HG02642 (cell line): ENCODE measurements around the gene C10orf95.

ENCODE experiments used
- ATAC-seq: cut with Tn5 transposase; IDR thresholded peaks from one replicate; pipeline ENCODE4 v1.9.1; 2021; ENCODE audit warnings: mild to moderate bottlenecking; ENCODE audit not compliant: unreplicated experiment, poor library complexity

The C10orf95 gene

GRCh38 chr10:102419269-102420180 lies 31.8 kb downstream of the C10orf95 start:
- ATAC-seq, result no peak

- no peak for ATAC-seq
Measured at GRCh38 chr10:102418622-102419268, 32.6 kb downstream of the C10orf95 start, which contains the start of gene PSD. Gene PSD, minus strand, starts transcription at chr10:102418785. Its CDS starts 1,747 bp downstream, at chr10:102417038.

DNA sequence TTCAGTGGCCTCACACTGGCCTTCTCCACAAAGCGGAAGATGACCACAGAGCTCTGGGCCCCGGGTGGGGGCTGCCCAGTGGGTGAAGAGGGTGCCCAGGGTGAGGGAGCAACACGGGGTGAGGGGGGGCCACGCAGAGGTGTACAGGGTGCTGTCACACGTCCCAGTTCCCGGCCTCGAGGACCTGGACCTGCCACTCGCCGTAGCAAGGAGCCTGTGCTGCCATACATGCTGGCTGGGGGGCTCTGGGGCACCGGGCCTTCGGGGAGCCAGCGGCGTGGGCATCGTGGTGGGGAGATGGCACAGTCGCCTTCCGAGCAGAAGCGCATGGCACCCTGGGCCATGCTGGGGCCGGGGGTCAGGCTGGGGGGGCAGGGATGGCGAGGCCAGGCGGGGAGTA lies 34.6 kb downstream of the C10orf95 start:
- ATAC-seq, result no peak

DNA sequence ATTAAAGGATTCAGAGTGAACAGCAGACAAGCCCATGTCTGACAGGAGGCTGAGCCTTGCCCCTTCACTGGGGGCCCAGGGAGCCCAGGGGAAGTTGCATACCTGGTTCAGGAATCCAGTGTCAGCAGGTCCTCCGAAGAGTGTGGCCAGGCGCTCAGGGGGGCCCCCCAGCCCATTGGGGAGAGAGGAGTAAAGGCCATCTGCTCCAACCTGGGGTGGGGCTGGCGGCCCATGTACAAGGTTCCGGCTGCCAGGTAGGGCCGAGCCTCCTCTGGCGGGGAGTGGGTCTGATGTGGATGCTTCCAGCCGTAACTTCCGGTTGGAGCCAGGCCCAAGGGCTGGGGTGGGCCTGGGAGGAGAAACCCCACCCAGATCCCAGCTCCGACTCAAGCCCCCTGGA lies 35.1 kb downstream of the C10orf95 start:
- no peak for ATAC-seq

GRCh38 chr10:102414749-102415148 lies 36.6 kb downstream of the C10orf95 start:
- ATAC-seq, result no peak

GRCh38 chr10:102413806-102414561 lies 37.4 kb downstream of the C10orf95 start:
- ATAC-seq, result no peak

DNA sequence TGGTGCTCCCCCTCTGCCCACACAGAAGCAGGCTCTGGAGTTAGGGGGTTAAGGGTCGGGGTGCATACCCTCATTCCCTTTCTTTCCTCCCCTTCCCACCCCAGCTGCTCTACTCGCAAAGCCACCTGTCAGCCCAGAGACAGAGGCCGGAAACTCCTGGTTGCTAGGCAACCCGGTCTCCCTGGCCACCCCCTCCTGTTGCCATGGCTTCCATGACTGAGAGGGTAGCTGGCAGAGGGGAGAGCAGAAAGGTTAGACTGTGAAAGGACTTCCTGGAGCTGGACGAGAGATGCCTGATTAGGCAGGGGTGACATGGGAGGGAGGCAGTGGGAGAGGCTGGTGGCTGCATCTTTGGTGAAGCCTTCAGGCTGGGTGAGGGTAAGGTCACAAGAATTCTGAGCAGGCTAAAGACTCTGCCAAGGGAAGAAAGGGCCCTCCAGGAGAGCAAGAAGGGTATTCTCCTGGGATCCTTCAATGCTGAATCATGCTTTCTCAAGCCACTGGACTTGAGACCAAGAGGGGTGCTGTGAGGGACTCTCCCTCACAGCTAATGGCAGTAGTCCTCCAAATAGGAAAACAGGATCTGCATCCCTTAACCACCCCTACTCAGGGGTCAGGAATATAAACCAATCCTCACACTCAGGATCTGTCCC lies 38.2 kb downstream of the C10orf95 start:
- ATAC-seq, result no peak

- ATAC-seq, result no peak
Measured at GRCh38 chr10:102412293-102412692, 39.0 kb downstream of the C10orf95 start.

DNA sequence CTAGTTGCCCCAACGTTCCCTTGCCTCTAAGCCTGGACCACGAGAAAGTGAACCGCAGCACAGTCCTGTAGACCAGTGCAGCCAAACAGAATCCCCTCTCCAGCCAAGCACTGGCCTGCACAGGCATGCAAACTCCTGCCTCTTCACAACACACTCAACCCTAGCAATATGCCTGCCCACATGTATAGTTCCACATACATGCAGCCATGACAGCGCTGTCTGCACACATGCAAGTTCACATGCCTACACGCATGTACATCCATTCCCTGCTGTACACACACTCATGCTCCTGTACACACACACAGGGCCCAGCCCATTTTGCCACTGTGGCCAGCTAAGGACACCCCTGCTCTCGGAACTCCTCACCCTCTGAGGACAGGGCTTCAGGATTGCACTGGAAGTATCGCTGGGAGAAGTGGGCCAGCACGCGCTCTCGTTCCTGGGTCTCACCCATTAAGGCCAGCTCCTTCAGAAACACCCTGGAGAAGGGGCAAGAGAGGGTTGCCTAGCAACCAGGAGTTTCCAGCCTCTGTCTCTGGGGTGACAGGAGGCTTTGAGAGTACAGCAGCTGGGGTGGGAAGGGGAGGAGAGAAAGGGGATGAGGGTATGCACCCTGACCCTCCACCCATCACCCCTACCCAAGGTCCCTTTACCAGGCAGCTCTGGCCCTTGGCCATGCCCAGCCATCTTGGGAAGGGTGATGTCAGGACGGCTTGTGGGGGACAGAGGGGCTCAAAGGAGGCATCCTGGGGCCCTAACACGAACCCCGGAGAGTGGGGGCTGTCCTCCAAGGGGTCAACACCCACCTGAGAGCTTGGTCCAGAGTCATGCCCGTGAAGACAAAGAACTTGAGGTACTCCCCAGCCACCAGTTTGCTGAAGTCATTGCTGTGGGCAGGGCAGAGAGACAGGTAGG lies 39.7 kb downstream of the C10orf95 start:
- ATAC-seq, result no peak

DNA sequence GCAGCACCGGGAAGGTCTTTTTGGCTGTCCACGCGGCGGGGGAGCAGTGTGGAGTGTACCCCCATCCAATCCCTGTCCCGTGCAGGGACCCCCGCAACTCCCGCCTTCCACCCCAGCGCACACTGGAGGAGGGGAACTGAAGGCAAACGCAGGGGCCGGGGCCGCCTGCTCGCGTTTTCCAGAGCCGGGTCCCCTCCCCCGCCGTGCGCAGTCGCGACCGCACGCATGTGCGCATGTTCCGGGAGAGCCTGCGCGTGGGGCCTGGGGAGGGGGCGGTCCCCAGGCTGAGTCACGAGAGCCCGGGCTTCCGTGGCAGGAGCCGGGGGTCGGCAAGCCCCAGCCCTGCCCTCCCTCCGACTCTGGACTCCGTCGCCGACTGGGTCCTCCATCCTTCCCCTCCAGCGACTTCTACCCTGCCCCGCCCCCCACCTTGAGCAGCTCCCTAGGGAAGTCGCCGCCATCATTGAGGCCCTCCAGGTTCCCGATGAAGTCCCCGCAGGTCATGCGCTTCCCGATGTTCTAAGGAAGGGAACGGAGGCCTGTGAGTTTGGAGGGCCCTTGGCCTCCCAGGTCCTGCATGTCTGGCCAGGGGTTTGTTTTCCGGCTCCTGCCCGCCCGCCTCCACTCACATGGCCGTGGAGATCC lies 40.8 kb downstream of the C10orf95 start:
- ATAC-seq, result no peak

GRCh38 chr10:102409604-102410428 lies 41.5 kb downstream of the C10orf95 start:
- ATAC-seq, result no peak

DNA sequence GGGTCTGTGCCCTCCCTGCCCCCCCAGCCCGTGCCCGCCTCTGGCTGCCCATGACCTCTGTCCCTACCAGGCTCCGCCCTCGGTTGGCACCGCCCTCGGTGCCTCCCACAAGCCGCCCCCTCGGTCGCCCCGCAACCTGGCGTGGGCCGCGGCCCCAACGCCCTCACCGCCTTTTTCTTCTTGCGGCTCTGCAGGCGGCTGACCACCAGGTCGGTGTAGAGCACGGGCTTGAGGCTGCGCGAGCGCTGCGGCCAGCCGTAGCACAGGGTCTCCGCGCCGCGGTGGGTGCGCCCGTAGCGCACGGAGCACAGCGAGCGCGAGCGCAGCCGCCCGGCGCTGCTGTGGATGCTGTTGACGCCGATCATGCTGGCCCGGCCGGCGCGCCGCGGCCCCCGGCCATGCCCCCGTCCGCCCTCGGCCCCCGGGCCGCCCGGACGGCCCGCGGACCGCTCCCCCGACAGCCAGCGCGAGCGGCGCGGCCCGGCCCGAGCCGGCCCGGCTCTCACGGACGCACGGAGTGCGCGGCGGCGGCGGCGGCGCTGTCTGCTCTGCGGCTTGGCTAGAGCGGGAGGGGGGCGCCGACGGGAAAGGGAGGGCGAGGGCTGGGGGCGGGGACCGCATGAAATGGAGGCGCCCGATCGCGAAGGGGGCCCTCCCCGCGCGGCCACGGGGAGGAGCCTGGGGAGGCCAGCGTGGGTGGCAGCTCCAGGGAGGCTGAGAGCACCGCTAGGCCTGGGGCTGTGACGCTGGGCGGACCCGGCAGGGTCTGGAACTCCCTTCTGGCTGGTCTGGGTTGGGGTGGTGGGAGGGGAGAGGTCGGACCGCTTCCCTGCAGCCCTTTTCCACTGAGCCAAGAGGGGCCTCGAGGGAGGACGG lies 42.4 kb downstream of the C10orf95 start:
- no peak for ATAC-seq

DNA sequence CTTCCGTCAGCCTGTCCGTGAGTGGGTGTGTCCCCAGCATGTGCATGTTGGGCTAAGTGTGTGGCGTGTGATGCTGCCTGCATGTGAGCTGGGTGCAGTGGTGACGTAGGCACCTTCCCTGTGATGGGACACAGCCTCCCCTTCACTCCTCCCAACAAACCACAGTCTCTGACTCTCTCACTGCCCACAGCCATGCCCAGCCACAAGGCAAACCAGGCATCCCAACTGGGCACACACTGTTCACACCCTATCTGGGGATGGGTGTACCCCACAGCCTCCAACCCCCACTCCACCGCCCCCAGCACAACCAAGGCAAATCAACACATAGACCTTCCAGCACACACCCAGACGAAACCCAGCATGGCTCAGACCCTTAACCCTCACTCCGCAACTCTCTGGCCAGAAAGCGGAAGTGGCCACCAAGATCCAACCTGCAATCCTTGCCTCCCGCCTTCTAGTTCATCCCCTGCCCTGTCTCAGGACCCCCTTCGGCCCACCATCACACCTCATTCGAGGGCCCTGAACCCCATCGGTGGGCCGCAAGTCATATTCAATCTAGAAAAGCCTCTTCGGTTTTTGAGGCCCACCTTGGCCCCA lies 43.1 kb downstream of the C10orf95 start:
- no peak for ATAC-seq

DNA sequence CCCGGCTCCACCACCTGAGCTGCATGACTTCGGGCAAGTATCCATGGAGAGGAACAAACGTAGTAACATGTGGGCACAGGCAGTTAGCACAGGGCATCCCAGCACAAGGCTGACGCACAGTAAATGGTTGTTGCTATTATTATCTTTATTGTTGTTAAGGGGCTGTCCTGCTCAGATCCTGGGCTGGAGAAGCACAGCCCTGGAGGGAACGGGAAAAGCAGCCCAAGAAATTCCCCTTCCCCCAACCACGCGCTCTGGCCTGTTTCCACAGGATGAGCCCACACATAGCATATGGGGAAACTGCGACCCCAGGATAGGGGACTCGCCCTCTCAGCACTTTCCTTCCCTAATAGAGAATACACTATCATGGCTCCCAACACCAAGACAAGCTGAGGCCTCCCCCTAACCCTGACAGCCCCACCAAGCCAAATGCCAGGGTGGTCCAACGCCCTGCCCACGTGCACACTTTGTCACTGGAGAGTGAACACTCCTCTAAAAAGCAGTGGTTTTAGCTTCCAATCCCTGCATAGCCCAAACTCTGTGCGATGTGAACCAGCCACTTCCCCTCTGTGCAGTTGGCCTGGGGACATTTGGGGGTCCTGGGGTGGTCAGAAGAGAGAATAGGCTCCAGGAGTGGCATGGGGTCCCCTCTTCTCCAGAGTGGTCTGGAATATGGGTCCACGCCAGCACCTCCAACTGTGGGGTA lies 43.8 kb downstream of the C10orf95 start:
- ATAC-seq, result no peak

DNA sequence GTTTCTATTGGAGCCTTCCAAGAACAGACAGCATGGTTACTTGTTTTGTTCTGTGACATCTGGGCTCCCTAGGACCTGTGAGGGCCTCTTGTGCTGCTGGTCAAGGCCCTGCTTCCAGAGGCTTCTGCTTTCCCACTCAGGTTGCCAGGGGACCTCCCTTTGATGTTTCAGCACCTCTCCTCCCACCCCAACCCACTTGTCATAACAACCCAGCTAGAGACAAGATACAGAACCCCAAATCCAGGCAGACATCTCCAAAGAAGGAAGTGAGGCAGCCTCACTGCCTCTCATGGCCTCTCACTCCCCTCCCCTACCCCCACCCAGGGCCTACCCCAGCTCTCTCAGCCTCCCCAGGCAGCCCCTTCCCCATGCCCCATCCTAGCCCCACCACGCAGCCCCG lies 44.5 kb downstream of the C10orf95 start:
- ATAC-seq, result no peak

DNA sequence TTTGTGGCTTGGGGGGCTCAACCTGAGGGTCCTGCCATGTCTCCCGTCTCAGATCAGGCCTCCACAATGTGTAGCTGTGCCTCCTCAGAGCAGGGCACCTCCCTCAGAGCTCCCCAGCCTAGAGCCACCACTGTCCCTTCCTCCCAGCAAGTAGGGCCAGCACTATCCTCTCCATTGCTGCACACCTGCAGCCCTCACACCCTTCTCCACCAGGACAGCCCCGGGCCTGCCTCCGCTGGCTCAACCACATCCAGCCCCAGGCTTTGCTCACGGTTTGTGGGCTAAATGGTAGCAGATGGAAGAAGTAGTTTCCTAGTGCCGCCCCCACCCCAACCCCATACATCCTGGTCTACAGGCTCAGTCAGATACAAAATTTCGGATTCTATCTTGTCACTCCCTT lies 45.7 kb downstream of the C10orf95 start:
- ATAC-seq, result no peak
